HG02678 (cell line): Measurements from ENCODE around the gene ZSCAN2.
"Not testable (repeated sequence)": the region's sequence is repeated elsewhere in the genome, so short reads cannot be mapped to it uniquely, and the experiment has no call there.

ENCODE experiments used
- ATAC-seq: cut with Tn5 transposase; IDR thresholded peaks from one replicate; pipeline ENCODE4 v1.9.1; 2021; ENCODE audit warnings: mild to moderate bottlenecking, moderate library complexity; ENCODE audit not compliant: unreplicated experiment

The ZSCAN2 gene

GRCh38 chr15:84634228-84634837, 33.5 kb downstream of the ZSCAN2 start:
- ATAC-seq = no peak

DNA sequence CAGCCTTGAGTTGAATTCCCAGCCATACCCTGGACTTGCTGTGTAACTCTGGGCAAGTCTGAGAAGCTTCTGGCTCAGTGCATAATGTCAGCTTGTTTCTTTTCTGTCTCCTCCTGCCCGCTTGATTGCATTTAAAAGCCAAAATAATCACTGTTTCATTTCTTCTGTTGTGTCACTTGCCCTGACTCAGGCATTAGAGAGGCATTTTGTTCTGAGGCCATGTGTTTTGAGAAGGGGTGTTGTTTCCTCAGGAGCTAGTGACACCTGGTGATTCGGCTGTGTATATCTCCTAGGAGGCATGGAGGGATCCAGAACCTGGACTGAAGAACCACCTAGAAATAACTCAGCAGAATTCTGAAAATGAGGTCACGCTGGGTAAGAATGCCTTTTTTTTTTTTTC, 37.3 kb downstream of the ZSCAN2 start:
- no peak for ATAC-seq

DNA sequence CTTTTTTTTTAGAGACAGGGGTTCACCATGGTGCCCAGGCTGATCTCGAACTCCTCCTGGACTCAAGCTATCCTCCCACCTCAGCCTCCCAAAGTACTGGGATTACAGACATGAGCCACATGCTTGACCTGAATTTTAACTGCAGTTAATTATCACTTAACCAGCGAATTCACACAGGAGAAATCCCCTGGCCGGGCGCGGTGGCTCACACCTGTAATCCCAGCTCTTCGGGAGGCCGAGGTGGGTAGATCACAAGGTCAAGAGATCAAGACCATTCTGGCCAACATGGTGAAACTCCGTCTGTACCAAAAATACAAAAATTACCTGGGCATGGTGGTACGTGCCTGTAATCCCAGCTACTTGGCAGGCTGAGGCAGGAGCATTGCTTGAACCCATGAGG, 41.1 kb downstream of the ZSCAN2 start:
- not testable (repeated sequence) for ATAC-seq

DNA sequence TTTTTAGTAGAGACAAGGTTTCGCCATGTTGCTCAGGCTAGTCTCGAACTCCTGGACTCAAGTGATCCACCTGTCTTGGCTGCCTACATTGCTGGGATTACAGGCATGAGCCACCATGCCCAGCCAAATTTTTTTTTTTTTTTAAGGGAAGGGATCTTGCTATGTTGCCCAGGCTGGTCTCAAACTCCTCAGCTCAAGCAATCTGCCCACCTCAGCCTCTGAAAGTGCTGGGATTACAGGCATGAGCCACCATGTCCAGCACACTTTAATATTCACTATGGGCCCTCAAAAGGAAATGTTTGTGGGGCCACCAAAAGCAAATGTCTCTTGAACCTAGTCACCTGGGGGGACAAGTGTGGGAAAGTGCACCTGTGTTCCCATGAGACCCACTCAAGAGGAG, 41.8 kb downstream of the ZSCAN2 start:
- not testable (repeated sequence) for ATAC-seq

- no peak for ATAC-seq
These were observed 43.0 kb downstream of the ZSCAN2 start for GRCh38 chr15:84643838-84644237.

- no peak for ATAC-seq
These were observed 44.7 kb downstream of the ZSCAN2 start for GRCh38 chr15:84645496-84645895.

- no peak for ATAC-seq
These were observed 45.2 kb downstream of the ZSCAN2 start for GRCh38 chr15:84645997-84646396.

- ATAC-seq = no peak
These were observed 46.9 kb downstream of the ZSCAN2 start for GRCh38 chr15:84647726-84648125.

DNA sequence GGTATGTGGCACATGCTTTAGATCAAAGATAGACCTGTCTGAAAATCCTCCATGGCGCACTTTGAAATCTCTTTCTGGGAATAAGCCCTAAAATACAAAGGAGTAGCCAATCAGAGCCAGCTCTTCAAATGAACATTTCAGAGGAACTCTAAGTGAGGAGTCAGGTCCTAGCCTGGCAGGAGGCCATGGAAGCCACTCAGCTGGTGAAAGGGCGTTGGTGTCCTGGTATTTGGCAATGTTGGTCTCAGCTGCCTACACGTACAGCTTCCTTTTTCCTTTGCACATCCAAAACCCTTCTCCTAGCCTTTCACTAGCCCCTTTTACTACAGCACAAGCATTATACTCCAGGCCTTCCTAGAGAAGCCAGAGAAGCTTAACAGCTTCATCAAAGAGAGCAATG, 47.7 kb downstream of the ZSCAN2 start:
- no peak for ATAC-seq

- no peak for ATAC-seq
These were observed 48.9 kb downstream of the ZSCAN2 start for GRCh38 chr15:84649706-84650105.

DNA sequence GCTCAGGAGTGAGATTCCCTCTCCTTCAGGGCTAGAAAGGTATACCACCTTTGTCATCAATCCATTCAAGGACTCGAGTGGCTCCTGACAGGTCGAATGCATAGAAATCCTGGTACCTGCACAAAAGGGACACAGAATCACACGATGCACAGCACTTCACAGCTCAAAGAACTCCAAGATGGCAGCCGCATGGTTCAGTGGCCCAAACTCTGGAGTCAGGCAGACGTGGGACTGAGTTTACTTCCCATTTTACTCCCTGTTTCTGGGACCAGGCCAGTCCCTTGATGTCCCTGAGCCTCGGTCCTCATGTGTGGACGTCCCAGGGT, 52.7 kb downstream of the ZSCAN2 start:
- ATAC-seq = no peak

DNA sequence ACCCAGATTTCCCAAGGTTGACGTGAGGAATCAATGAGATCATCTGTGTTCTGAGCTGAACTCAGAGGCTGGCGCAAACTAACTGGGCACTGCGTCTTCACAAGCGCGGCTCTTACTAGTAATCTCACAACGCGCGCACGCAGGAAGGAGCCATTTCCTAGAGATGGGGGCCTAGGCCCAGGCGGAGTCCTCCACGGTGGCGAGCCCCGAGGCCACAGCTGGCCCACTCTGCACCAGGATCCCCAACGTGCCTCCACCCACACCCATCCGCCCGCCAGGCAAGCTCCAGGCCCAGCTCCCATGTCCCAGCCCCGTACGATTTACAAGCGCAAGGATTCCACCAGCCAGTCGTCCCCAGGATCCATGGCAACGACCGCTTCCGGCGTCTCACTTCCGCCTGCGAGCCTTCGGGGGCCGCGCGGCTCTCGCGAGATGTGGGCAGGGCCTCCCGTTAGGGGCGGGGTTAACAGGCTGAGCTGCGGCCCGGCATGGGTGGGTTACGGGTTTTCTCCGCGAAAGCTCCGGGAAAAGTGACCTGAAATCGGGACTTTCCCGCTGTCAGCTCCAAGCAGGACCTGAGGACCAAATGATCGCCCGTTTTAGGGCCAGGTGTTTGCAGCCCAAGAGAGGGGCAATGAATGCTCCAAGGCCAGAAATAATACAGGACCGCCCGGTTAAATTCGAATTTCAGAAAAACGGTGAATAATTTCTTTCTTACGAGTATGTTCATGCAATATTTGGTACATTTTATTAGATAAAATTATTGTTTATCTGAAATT, 53.3 kb downstream of the ZSCAN2 start, which contains the start of gene WDR73:
Gene WDR73, minus strand, starts transcription at position 374 of the 779 bp plus-strand sequence. Its CDS starts 9 bp downstream, at position 365.
- peak; percentile 83 for ATAC-seq

DNA sequence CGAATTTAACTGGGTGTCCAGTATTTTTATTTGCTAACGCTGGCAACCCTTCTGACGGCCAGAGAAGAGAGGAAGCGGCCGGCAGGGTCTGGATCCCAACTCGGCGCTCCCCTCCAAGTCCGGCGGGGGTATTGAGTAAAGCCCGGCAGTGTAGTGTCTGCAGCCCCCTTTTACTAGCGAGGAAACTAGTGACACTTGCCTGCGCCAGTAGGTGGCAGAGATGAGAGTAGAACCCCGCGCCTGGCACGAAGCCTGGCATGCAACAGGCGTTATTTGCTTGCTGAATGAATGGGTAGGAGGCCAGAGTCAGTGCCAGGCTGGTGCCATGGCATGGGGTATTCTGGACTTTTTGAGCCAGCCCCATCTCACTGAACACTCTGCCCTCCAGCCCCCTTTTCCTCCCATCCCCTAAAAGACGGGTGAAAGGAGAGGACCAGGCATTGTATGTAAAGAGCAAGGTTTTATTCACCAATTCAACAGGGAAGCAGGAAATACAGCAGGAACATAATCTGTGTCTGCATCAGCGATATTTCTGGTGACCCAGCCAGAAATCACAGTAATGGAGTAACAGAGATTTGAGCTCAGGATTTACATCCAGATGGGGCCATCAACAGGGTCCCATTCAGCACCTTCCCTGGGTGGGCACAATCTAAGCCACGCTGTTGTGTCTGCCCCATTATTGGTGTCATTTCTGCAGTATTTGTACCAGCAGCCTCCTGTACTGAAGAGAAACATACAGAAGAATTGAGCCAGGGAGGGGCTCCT, 54.1 kb downstream of the ZSCAN2 start:
- no peak for ATAC-seq

DNA sequence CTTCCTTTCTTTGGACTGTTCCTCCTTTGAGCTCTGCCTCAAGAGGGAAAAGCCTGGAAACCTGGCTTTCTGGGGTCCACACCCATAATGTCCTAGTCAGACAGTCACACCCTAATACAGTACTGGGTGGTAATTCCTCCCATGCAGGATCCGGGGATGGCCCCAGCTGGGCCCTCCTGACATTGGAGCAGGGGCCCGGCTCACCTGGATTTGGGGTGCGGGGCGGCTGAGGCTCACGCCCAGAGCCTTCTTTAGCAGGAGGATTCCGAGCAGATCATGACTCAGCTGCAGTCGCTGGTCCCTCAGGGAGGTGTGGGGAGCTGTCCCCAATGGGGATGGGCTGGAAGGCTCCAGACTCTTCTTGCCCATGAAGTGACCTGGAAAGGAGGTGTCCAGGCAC, 56.2 kb downstream of the ZSCAN2 start:
- no peak for ATAC-seq

GRCh38 chr15:84657748-84658079, 56.9 kb downstream of the ZSCAN2 start:
- ATAC-seq = no peak

GRCh38 chr15:84658080-84658787, 57.4 kb downstream of the ZSCAN2 start, which contains the start of gene NMB:
Gene NMB, minus strand, starts transcription at chr15:84658199. Its CDS starts 47 bp downstream, at chr15:84658152.
- ATAC-seq = peak; percentile 69

GRCh38 chr15:84658788-84659411, 58.1 kb downstream of the ZSCAN2 start:
- ATAC-seq = no peak

DNA sequence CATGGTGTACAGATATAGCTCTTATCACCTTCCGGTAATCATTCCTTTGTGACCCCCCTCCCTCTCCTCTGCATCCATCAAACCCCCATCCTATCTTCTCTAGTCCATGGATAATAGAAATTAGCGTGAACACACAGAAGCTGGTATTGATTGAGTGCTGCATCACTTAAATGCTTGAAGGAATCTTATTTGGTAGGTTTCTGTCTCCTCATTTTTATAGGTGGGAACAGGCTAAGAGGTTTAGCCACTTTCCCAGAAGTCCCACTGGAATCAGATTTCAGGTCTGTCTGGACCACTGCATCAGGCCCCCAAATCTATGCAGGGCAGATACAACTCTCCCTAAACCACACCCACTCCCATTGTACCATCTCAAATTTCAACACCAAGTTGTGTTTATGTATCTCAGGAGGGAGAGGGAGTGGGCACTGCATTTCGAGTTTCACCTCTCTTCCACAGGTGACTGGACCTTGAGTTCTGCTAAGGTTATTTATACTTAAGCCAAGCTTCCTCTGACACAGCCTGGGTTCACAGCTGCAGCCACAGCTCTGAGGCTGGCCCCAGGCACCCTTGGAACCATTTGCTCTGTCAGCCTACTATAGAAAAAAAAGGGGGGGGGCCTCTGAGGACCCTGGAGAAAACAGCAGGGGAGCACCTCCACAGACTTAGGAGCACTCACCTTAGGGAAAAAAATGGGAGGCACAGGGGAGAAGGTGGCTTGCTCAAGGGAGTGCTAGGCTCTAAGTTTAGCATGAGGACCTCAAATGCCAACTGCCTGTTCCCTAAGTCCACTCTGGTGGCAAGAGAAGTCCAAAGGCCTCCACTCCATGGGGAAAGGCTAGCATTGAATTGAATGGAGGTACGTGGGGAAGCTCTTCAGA, 59.3 kb downstream of the ZSCAN2 start:
- no peak for ATAC-seq

- no peak for ATAC-seq
These were observed 60.2 kb downstream of the ZSCAN2 start for GRCh38 chr15:84661001-84661400.

- no peak for ATAC-seq
These were observed 65.6 kb downstream of the ZSCAN2 start for GRCh38 chr15:84666373-84666772.
